HCT116 (cell line): ENCODE results near the gene WDR59. TPM values are rescaled to one million over a fixed set of nuclear protein-coding genes. Genes with fewer than 3 reads are reported as not detected.
"Not testable (repeated sequence)": the region's sequence is repeated elsewhere in the genome, so short reads cannot be mapped to it uniquely, and the experiment has no call there.

ENCODE experiments used
- ATAC-seq: fragments of 200-7000 bp; cut with Tn5 transposase; 2 replicates; pipeline ENCODE4 v1.9.1; 2020; ENCODE audit warnings: mild to moderate bottlenecking, moderate library complexity
- BruUV-seq: library from RNA; stranded (reverse); fragments of 400-500 nt; replicated peaks from 2 replicates; lab custom pipeline; 2021; lab: Mats Ljungman, UMichigan
- CTCF ChIA-PET: fragments of 300-600 bp; sonication (Branson Sonifier 250); formaldehyde crosslinking; loops from one replicate; lab custom pipeline; 2021; ENCODE audit warnings: antibody characterized with exemption; lab: Charles Lee
- POLR2A ChIA-PET: fragments of 300-600, 350-600 bp; sonication (Branson Sonifier 250); formaldehyde crosslinking; loops from one replicate; lab custom pipeline; 2021; ENCODE audit warnings: antibody characterized with exemption; lab: Charles Lee
- RAD21 ChIA-PET, 2 experiments: fragments of 300-600 bp; sonication (Branson Sonifier 250); formaldehyde crosslinking; loops; one replicate each; lab custom pipeline; 2023; ENCODE audit warnings: low total read pairs in 2 of 2; ENCODE audit not compliant: uncharacterized antibody in 2 of 2, unreplicated experiment in 2 of 2, low non-redundant PET in 1 of 2; lab: Charles Lee
- DNase-seq: peaks from one replicate; pipeline ENCODE4 v3.0.0-alpha.2; 2010; ENCODE audit warnings: low read depth, low spot score
- H2AFZ ChIP-seq: fragments of 200-600 bp; shearing (Covaris generic), sonication (generic); 2 replicates; pipeline ENCODE4 v1.6.1; 2017; ENCODE audit warnings: low read depth, mixed run types, mixed read lengths, antibody characterized with exemption, low read length; ENCODE audit not compliant: poor library complexity, severe bottlenecking
- H3K27ac ChIP-seq: 2 replicates; pipeline ENCODE4 v1.5.1; 2012; ENCODE audit warnings: low read depth, low read length
- H3K27me3 ChIP-seq: fragments of 200-600 bp; sonication (generic); 2 replicates; pipeline ENCODE4 v1.6.1; 2016; ENCODE audit warnings: mixed run types, low read length, mixed read lengths; ENCODE audit not compliant: insufficient read depth
- H3K36me3 ChIP-seq, 2 experiments: fragments of 200-500 bp in 1 of 2; fragments of 200-600 bp in 1 of 2; sonication (Bioruptor generic) in 1 of 2; sonication (generic) in 1 of 2; 2 replicates each; pipeline versions ENCODE4 v1.5.1 to v1.6.1; 2014 to 2016; ENCODE audit warnings: low read length in 2 of 2, inconsistent platforms in 1 of 2, mixed read lengths in 1 of 2, mixed run types in 1 of 2; ENCODE audit not compliant: insufficient read depth in 2 of 2, control insufficient read depth in 1 of 2
- H3K4me1 ChIP-seq, 2 experiments: fragments of 200-600 bp in 1 of 2; sonication (generic) in 1 of 2; 2 replicates each; pipeline versions ENCODE4 v1.5.1 to v1.6.1; 2012 to 2017; ENCODE audit warnings: low read length in 2 of 2, inconsistent platforms in 1 of 2, mild to moderate bottlenecking in 1 of 2, mixed read lengths in 1 of 2, mixed run types in 1 of 2, moderate library complexity in 1 of 2; ENCODE audit not compliant: insufficient read depth in 2 of 2, control insufficient read depth in 1 of 2
- H3K4me2 ChIP-seq: fragments of 200-600 bp; sonication (generic); 2 replicates; pipeline ENCODE4 v1.6.1; 2017; ENCODE audit warnings: mixed run types, low read length, mixed read lengths
- H3K4me3 ChIP-seq, 2 experiments: fragments of 200-600 bp in 1 of 2; sonication (generic) in 1 of 2; replicated peaks in 1 of 2; 2 replicates each; pipeline ENCODE4 v1.5.1; 2011 to 2016; ENCODE audit warnings: low read length in 2 of 2, control low read depth in 1 of 2, low read depth in 1 of 2, mild to moderate bottlenecking in 1 of 2, mixed read lengths in 1 of 2, mixed run types in 1 of 2
- H3K79me2 ChIP-seq: fragments of 200-600 bp; sonication (generic); 2 replicates; pipeline ENCODE4 v1.6.1; 2017; ENCODE audit warnings: mild to moderate bottlenecking, mixed run types, low read length, moderate library complexity, mixed read lengths; ENCODE audit not compliant: insufficient read depth
- H3K9ac ChIP-seq: fragments of 200-600 bp; sonication (generic); 2 replicates; pipeline ENCODE4 v1.6.1; 2016; ENCODE audit warnings: low read length, mixed read lengths
- H3K9me2 ChIP-seq: fragments of 200-600 bp; sonication (generic), shearing (Covaris generic); 2 replicates; pipeline ENCODE4 v1.6.1; 2017; ENCODE audit warnings: mixed run types, mild to moderate bottlenecking, moderate library complexity; ENCODE audit not compliant: insufficient read depth
- H3K9me3 ChIP-seq, 2 experiments: fragments of 200-500 bp in 1 of 2; fragments of 200-600 bp in 1 of 2; sonication (Bioruptor generic) in 1 of 2; sonication (generic) in 1 of 2; 2 replicates each; pipeline ENCODE4 v1.6.1; 2014 to 2017; ENCODE audit warnings: low read length in 2 of 2, mixed read lengths in 2 of 2, inconsistent platforms in 1 of 2, low read depth in 1 of 2, mild to moderate bottlenecking in 1 of 2, mixed run types in 1 of 2, moderate library complexity in 1 of 2; ENCODE audit not compliant: control insufficient read depth in 1 of 2, insufficient read depth in 1 of 2
- H4K20me1 ChIP-seq: fragments of 200-600 bp; sonication (generic), shearing (Covaris generic); 2 replicates; pipeline ENCODE4 v1.6.1; 2017; ENCODE audit warnings: mixed run types, mild to moderate bottlenecking, moderate library complexity; ENCODE audit not compliant: insufficient read depth
- CBX3 ChIP-seq: IDR thresholded peaks from 2 replicates; pipeline ENCODE4 v1.6.1; 2012; ENCODE audit warnings: low read depth
- ELF1 ChIP-seq: IDR thresholded peaks from 2 replicates; pipeline ENCODE4 v1.6.1; 2012; ENCODE audit warnings: low read depth, borderline replicate concordance
- EZH2phosphoT487 ChIP-seq: fragments of 200-600 bp; IDR thresholded peaks from 2 replicates; pipeline ENCODE4 v1.6.1; 2018; ENCODE audit warnings: antibody characterized with exemption, borderline replicate concordance
- FOSL1 ChIP-seq: IDR thresholded peaks from 2 replicates; pipeline ENCODE4 v1.6.1; 2012; ENCODE audit warnings: low read depth
- JUND ChIP-seq: IDR thresholded peaks from 2 replicates; pipeline ENCODE4 v1.6.1; 2012
- POLR2A ChIP-seq: IDR thresholded peaks from 2 replicates; pipeline ENCODE4 v1.7.0; 2011; ENCODE audit warnings: borderline replicate concordance; ENCODE audit not compliant: insufficient read depth, insufficient read length; ENCODE audit errors: extremely low read depth
- RAD21 ChIP-seq: IDR thresholded peaks from 2 replicates; pipeline ENCODE4 v1.6.1; 2012; ENCODE audit warnings: low read depth, mild to moderate bottlenecking
- SIN3A ChIP-seq: IDR thresholded peaks from 2 replicates; pipeline ENCODE4 v1.6.1; 2012; ENCODE audit warnings: low read depth
- YY1 ChIP-seq: IDR thresholded peaks from 2 replicates; pipeline ENCODE4 v1.6.1; 2011; ENCODE audit warnings: low read length, low read depth, moderate library complexity, mild to moderate bottlenecking; ENCODE audit not compliant: insufficient replicate concordance; ENCODE audit errors: extremely low read depth
- ZBTB33 ChIP-seq: IDR thresholded peaks from 2 replicates; pipeline ENCODE4 v1.6.1; 2011; ENCODE audit warnings: mild to moderate bottlenecking, low read length, moderate library complexity; ENCODE audit not compliant: insufficient replicate concordance; ENCODE audit errors: extremely low read depth
- ZFX ChIP-seq: fragments of 450-650 bp; IDR thresholded peaks from 2 replicates; pipeline ENCODE4 v1.6.1; 2017
- ZNF274 ChIP-seq: fragments of 200-500 bp; sonication (Bioruptor generic); IDR thresholded peaks from 2 replicates; pipeline ENCODE4 v1.6.1; 2014; ENCODE audit warnings: mild to moderate bottlenecking, low read depth, low read length, inconsistent platforms
- intact Hi-C: fragments of 100-400 bp; cut with micrococcal nuclease; formaldehyde crosslinking; loops from 2 replicates; pipeline ENCODE4 v1.10.0; 2022
- total RNA-seq: library from RNA; stranded (reverse); gene quantifications from one replicate; pipeline ENCODE4 v1.2.1, GENCODE V29; 2021; ENCODE audit not compliant: unreplicated experiment
- TF ChIP-seq, protein P1 (sequence below): IDR thresholded peaks from 2 replicates; pipeline ENCODE4 v1.6.1; 2012
- TF ChIP-seq, protein P2 (sequence below): IDR thresholded peaks from 2 replicates; pipeline ENCODE4 v1.6.1; 2012
- TF ChIP-seq, protein P3 (sequence below), 3 experiments: fragments of 200-600 bp in 1 of 3; sonication (generic) in 1 of 3; IDR thresholded peaks in 2 of 3; conservative IDR thresholded peaks in 1 of 3; 2 replicates each; pipeline ENCODE4 v1.5.1; 2012 to 2017; ENCODE audit warnings: low read depth in 2 of 3, low read length in 2 of 3, antibody characterized with exemption in 1 of 3, borderline replicate concordance in 1 of 3, control low read depth in 1 of 3, mild to moderate bottlenecking in 1 of 3, mixed read lengths in 1 of 3, mixed run types in 1 of 3, moderate library complexity in 1 of 3; ENCODE audit not compliant: insufficient read depth in 1 of 3

WDR59 gene
- total RNA-seq, 1 experiment from 2014 or later = 96.9 TPM

- ChIA-PET POLR2A (no interaction called here), RAD21 (no interaction called here), CTCF (no interaction called here)
- H3K4me3 ChIP-seq = no peak overlapping the region
- no peak for ATAC-seq
- peaks cover 5 to 15% of the 10 kb centered on the region in 2 experiments for H3K4me1 ChIP-seq
- no peaks in the 10 kb centered on the region for H3K27me3 ChIP-seq
- intact Hi-C loops = no loop called here
- no peaks in the 10 kb centered on the region for H4K20me1 ChIP-seq
- H3K79me2 ChIP-seq = no peaks in the 10 kb centered on the region
- H3K27ac ChIP-seq = no peak overlapping the region
- DNase-seq = no peak
- no peak for TF ChIP-seq CBX3
- TF ChIP-seq JUND = no peak
- no peak for TF ChIP-seq ZNF274
- TF ChIP-seq SIN3A = no peak
- no peak for TF ChIP-seq FOSL1
- no peak for TF ChIP-seq RAD21
- TF ChIP-seq, protein P1, sequence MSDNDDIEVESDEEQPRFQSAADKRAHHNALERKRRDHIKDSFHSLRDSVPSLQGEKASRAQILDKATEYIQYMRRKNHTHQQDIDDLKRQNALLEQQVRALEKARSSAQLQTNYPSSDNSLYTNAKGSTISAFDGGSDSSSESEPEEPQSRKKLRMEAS = no peak
- TF ChIP-seq, protein P2, sequence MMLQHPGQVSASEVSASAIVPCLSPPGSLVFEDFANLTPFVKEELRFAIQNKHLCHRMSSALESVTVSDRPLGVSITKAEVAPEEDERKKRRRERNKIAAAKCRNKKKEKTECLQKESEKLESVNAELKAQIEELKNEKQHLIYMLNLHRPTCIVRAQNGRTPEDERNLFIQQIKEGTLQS = no peak
- no peak for TF ChIP-seq YY1
- no peak for TF ChIP-seq ZFX
- no peak for TF ChIP-seq POLR2A
- TF ChIP-seq, protein P3, sequence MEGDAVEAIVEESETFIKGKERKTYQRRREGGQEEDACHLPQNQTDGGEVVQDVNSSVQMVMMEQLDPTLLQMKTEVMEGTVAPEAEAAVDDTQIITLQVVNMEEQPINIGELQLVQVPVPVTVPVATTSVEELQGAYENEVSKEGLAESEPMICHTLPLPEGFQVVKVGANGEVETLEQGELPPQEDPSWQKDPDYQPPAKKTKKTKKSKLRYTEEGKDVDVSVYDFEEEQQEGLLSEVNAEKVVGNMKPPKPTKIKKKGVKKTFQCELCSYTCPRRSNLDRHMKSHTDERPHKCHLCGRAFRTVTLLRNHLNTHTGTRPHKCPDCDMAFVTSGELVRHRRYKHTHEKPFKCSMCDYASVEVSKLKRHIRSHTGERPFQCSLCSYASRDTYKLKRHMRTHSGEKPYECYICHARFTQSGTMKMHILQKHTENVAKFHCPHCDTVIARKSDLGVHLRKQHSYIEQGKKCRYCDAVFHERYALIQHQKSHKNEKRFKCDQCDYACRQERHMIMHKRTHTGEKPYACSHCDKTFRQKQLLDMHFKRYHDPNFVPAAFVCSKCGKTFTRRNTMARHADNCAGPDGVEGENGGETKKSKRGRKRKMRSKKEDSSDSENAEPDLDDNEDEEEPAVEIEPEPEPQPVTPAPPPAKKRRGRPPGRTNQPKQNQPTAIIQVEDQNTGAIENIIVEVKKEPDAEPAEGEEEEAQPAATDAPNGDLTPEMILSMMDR (IDR thresholded peaks at IDR 0.05 in 2 of 3, conservative IDR thresholded peaks at IDR 0.05 in 1 of 3; ENCODE audit: borderline replicate concordance in 1 of 3, insufficient read depth in 1 of 3, low read depth in 2 of 3, low read length in 2 of 3) = no peak
- TF ChIP-seq ELF1 = no peak
- TF ChIP-seq EZH2phosphoT487 = no peak
- no peak for TF ChIP-seq ZBTB33
- no peak overlapping the region for H2AFZ ChIP-seq
- H3K9me3 ChIP-seq = no peaks in the 10 kb centered on the region
- H3K9ac ChIP-seq = no peak overlapping the region
- H3K36me3 ChIP-seq = no peaks in the 10 kb centered on the region
- no peak overlapping the region for H3K4me2 ChIP-seq
- no TSS peak for BruUV-seq
- no peaks in the 10 kb centered on the region for H3K9me2 ChIP-seq
Observed at GRCh38 chr16:74990832-74991231, 5.9 kb upstream of the WDR59 start.

DNA sequence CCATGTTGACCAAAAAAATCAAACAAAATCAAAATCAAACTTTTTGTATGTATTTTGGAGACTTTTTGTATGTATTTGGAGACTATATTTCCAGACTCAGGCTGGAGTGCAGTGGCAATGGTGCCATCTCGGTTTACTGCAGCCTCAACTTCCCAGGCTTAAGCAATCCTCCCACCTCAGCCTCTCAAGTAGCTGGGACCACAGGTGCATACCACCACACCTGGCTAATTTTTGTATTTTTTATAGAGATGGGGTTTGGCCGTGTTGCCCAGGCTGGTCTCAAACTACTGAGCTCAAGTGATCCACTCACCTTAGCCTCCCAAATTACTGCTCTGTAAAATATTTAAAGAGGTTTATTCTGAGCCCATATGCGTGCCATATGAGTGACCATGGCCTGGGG lies 4.9 kb upstream of the WDR59 start:
- H3K36me3 ChIP-seq, H4K20me1 ChIP-seq, H3K27me3 ChIP-seq, H2AFZ ChIP-seq, intact Hi-C loops, H3K4me3 ChIP-seq, BruUV-seq, ATAC-seq, H3K9me2 ChIP-seq, CTCF ChIA-PET, RAD21 ChIA-PET, H3K79me2 ChIP-seq, POLR2A ChIA-PET, DNase-seq, H3K27ac ChIP-seq, H3K4me2 ChIP-seq, H3K9ac ChIP-seq, H3K9me3 ChIP-seq: not testable (repeated sequence)
- H3K4me1 ChIP-seq = peaks cover 5 to 18% of the 10 kb centered on the region in 2 experiments
